HCT116 (cell line): ENCODE data around the gene UBE4A. TPM values are rescaled to one million over a fixed set of nuclear protein-coding genes. Genes with fewer than 3 reads are reported as not detected.

Experiments
- ATAC-seq: fragments of 200-7000 bp; cut with Tn5 transposase; 2 replicates; pipeline ENCODE4 v1.9.1; 2020; ENCODE audit warnings: mild to moderate bottlenecking, moderate library complexity
- BruUV-seq: library from RNA; stranded (reverse); fragments of 400-500 nt; replicated peaks from 2 replicates; lab custom pipeline; 2021; lab: Mats Ljungman, UMichigan
- CTCF ChIA-PET: fragments of 300-600 bp; sonication (Branson Sonifier 250); formaldehyde crosslinking; loops from one replicate; lab custom pipeline; 2021; ENCODE audit warnings: antibody characterized with exemption; lab: Charles Lee
- POLR2A ChIA-PET: fragments of 300-600, 350-600 bp; sonication (Branson Sonifier 250); formaldehyde crosslinking; loops from one replicate; lab custom pipeline; 2021; ENCODE audit warnings: antibody characterized with exemption; lab: Charles Lee
- RAD21 ChIA-PET, 2 experiments: fragments of 300-600 bp; sonication (Branson Sonifier 250); formaldehyde crosslinking; loops; one replicate each; lab custom pipeline; 2023; ENCODE audit warnings: low total read pairs in 2 of 2; ENCODE audit not compliant: uncharacterized antibody in 2 of 2, unreplicated experiment in 2 of 2, low non-redundant PET in 1 of 2; lab: Charles Lee
- DNase-seq: peaks from one replicate; pipeline ENCODE4 v3.0.0-alpha.2; 2010; ENCODE audit warnings: low read depth, low spot score
- H2AFZ ChIP-seq: fragments of 200-600 bp; shearing (Covaris generic), sonication (generic); 2 replicates; pipeline ENCODE4 v1.6.1; 2017; ENCODE audit warnings: low read depth, mixed run types, mixed read lengths, antibody characterized with exemption, low read length; ENCODE audit not compliant: poor library complexity, severe bottlenecking
- H3K27ac ChIP-seq: 2 replicates; pipeline ENCODE4 v1.5.1; 2012; ENCODE audit warnings: low read depth, low read length
- H3K27me3 ChIP-seq: fragments of 200-600 bp; sonication (generic); 2 replicates; pipeline ENCODE4 v1.6.1; 2016; ENCODE audit warnings: mixed run types, low read length, mixed read lengths; ENCODE audit not compliant: insufficient read depth
- H3K36me3 ChIP-seq, 2 experiments: fragments of 200-500 bp in 1 of 2; fragments of 200-600 bp in 1 of 2; sonication (Bioruptor generic) in 1 of 2; sonication (generic) in 1 of 2; 2 replicates each; pipeline versions ENCODE4 v1.5.1 to v1.6.1; 2014 to 2016; ENCODE audit warnings: low read length in 2 of 2, inconsistent platforms in 1 of 2, mixed read lengths in 1 of 2, mixed run types in 1 of 2; ENCODE audit not compliant: insufficient read depth in 2 of 2, control insufficient read depth in 1 of 2
- H3K4me1 ChIP-seq, 2 experiments: fragments of 200-600 bp in 1 of 2; sonication (generic) in 1 of 2; 2 replicates each; pipeline versions ENCODE4 v1.5.1 to v1.6.1; 2012 to 2017; ENCODE audit warnings: low read length in 2 of 2, inconsistent platforms in 1 of 2, mild to moderate bottlenecking in 1 of 2, mixed read lengths in 1 of 2, mixed run types in 1 of 2, moderate library complexity in 1 of 2; ENCODE audit not compliant: insufficient read depth in 2 of 2, control insufficient read depth in 1 of 2
- H3K4me2 ChIP-seq: fragments of 200-600 bp; sonication (generic); 2 replicates; pipeline ENCODE4 v1.6.1; 2017; ENCODE audit warnings: mixed run types, low read length, mixed read lengths
- H3K4me3 ChIP-seq, 2 experiments: fragments of 200-600 bp in 1 of 2; sonication (generic) in 1 of 2; replicated peaks in 1 of 2; 2 replicates each; pipeline ENCODE4 v1.5.1; 2011 to 2016; ENCODE audit warnings: low read length in 2 of 2, control low read depth in 1 of 2, low read depth in 1 of 2, mild to moderate bottlenecking in 1 of 2, mixed read lengths in 1 of 2, mixed run types in 1 of 2
- H3K79me2 ChIP-seq: fragments of 200-600 bp; sonication (generic); 2 replicates; pipeline ENCODE4 v1.6.1; 2017; ENCODE audit warnings: mild to moderate bottlenecking, mixed run types, low read length, moderate library complexity, mixed read lengths; ENCODE audit not compliant: insufficient read depth
- H3K9ac ChIP-seq: fragments of 200-600 bp; sonication (generic); 2 replicates; pipeline ENCODE4 v1.6.1; 2016; ENCODE audit warnings: low read length, mixed read lengths
- H3K9me2 ChIP-seq: fragments of 200-600 bp; sonication (generic), shearing (Covaris generic); 2 replicates; pipeline ENCODE4 v1.6.1; 2017; ENCODE audit warnings: mixed run types, mild to moderate bottlenecking, moderate library complexity; ENCODE audit not compliant: insufficient read depth
- H3K9me3 ChIP-seq, 2 experiments: fragments of 200-500 bp in 1 of 2; fragments of 200-600 bp in 1 of 2; sonication (Bioruptor generic) in 1 of 2; sonication (generic) in 1 of 2; 2 replicates each; pipeline ENCODE4 v1.6.1; 2014 to 2017; ENCODE audit warnings: low read length in 2 of 2, mixed read lengths in 2 of 2, inconsistent platforms in 1 of 2, low read depth in 1 of 2, mild to moderate bottlenecking in 1 of 2, mixed run types in 1 of 2, moderate library complexity in 1 of 2; ENCODE audit not compliant: control insufficient read depth in 1 of 2, insufficient read depth in 1 of 2
- H4K20me1 ChIP-seq: fragments of 200-600 bp; sonication (generic), shearing (Covaris generic); 2 replicates; pipeline ENCODE4 v1.6.1; 2017; ENCODE audit warnings: mixed run types, mild to moderate bottlenecking, moderate library complexity; ENCODE audit not compliant: insufficient read depth
- ATF3 ChIP-seq: IDR thresholded peaks from 2 replicates; pipeline ENCODE4 v1.6.1; 2012
- CBX3 ChIP-seq: IDR thresholded peaks from 2 replicates; pipeline ENCODE4 v1.6.1; 2012; ENCODE audit warnings: low read depth
- CEBPB ChIP-seq: IDR thresholded peaks from 2 replicates; pipeline ENCODE4 v1.6.1; 2012; ENCODE audit warnings: low read depth
- EGR1 ChIP-seq: IDR thresholded peaks from 2 replicates; pipeline ENCODE4 v1.6.1; 2012; ENCODE audit warnings: low read depth
- ELF1 ChIP-seq: IDR thresholded peaks from 2 replicates; pipeline ENCODE4 v1.6.1; 2012; ENCODE audit warnings: low read depth, borderline replicate concordance
- EZH2 ChIP-seq: fragments of 200-600 bp; sonication (generic); IDR thresholded peaks from 2 replicates; pipeline ENCODE4 v1.6.1; 2017; ENCODE audit warnings: antibody characterized with exemption, mixed run types
- EZH2phosphoT487 ChIP-seq: fragments of 200-600 bp; IDR thresholded peaks from 2 replicates; pipeline ENCODE4 v1.6.1; 2018; ENCODE audit warnings: antibody characterized with exemption, borderline replicate concordance
- FOSL1 ChIP-seq: IDR thresholded peaks from 2 replicates; pipeline ENCODE4 v1.6.1; 2012; ENCODE audit warnings: low read depth
- JUND ChIP-seq: IDR thresholded peaks from 2 replicates; pipeline ENCODE4 v1.6.1; 2012
- MAX ChIP-seq: IDR thresholded peaks from 2 replicates; pipeline ENCODE4 v1.6.1; 2012
- POLR2A ChIP-seq: IDR thresholded peaks from 2 replicates; pipeline ENCODE4 v1.7.0; 2011; ENCODE audit warnings: borderline replicate concordance; ENCODE audit not compliant: insufficient read depth, insufficient read length; ENCODE audit errors: extremely low read depth
- POLR2AphosphoS5 ChIP-seq: IDR thresholded peaks from 2 replicates; pipeline ENCODE4 v1.6.1; 2011; ENCODE audit warnings: mild to moderate bottlenecking, low read depth, low read length, moderate library complexity
- SIN3A ChIP-seq: IDR thresholded peaks from 2 replicates; pipeline ENCODE4 v1.6.1; 2012; ENCODE audit warnings: low read depth
- SP1 ChIP-seq: IDR thresholded peaks from 2 replicates; pipeline ENCODE4 v1.6.1; 2012; ENCODE audit warnings: low read depth
- SRF ChIP-seq: IDR thresholded peaks from 2 replicates; pipeline ENCODE4 v1.6.1; 2012; ENCODE audit warnings: low read depth
- TCF7L2 ChIP-seq: IDR thresholded peaks from 2 replicates; pipeline ENCODE4 v1.7.0; 2011; ENCODE audit warnings: borderline replicate concordance, inconsistent platforms; ENCODE audit not compliant: insufficient read depth, insufficient read length; ENCODE audit errors: extremely low read depth
- YY1 ChIP-seq: IDR thresholded peaks from 2 replicates; pipeline ENCODE4 v1.6.1; 2011; ENCODE audit warnings: low read length, low read depth, moderate library complexity, mild to moderate bottlenecking; ENCODE audit not compliant: insufficient replicate concordance; ENCODE audit errors: extremely low read depth
- ZBTB33 ChIP-seq: IDR thresholded peaks from 2 replicates; pipeline ENCODE4 v1.6.1; 2011; ENCODE audit warnings: mild to moderate bottlenecking, low read length, moderate library complexity; ENCODE audit not compliant: insufficient replicate concordance; ENCODE audit errors: extremely low read depth
- ZFX ChIP-seq: fragments of 450-650 bp; IDR thresholded peaks from 2 replicates; pipeline ENCODE4 v1.6.1; 2017
- ZNF274 ChIP-seq: fragments of 200-500 bp; sonication (Bioruptor generic); IDR thresholded peaks from 2 replicates; pipeline ENCODE4 v1.6.1; 2014; ENCODE audit warnings: mild to moderate bottlenecking, low read depth, low read length, inconsistent platforms
- intact Hi-C: fragments of 100-400 bp; cut with micrococcal nuclease; formaldehyde crosslinking; loops from 2 replicates; pipeline ENCODE4 v1.10.0; 2022
- total RNA-seq: library from RNA; stranded (reverse); gene quantifications from one replicate; pipeline ENCODE4 v1.2.1, GENCODE V29; 2021; ENCODE audit not compliant: unreplicated experiment

UBE4A gene
- total RNA-seq, 1 experiment from 2014 or later = 49.9 TPM

- no peaks in the 10 kb centered on the region for H3K9me2 ChIP-seq
- ATAC-seq (no peak), DNase-seq (no peak)
- RAD21 ChIA-PET = no interaction called here
- no peak overlapping the region for H3K9ac ChIP-seq
- H3K27ac ChIP-seq = no peak overlapping the region
- TF ChIP-seq TCF7L2 = no peak
- TF ChIP-seq SIN3A = no peak
- TF ChIP-seq EZH2 = no peak
- no peak for TF ChIP-seq POLR2A
- no peak for TF ChIP-seq ELF1
- TF ChIP-seq MAX = no peak
- TF ChIP-seq ZNF274 = no peak
- no peak overlapping the region for H3K4me2 ChIP-seq
- no peaks in the 10 kb centered on the region for H3K9me3 ChIP-seq
- no TSS peak for BruUV-seq
- CTCF ChIA-PET = no interaction called here
- no peaks in the 10 kb centered on the region for H3K27me3 ChIP-seq
- H3K4me3 ChIP-seq = no peak overlapping the region
- no peak overlapping the region for H2AFZ ChIP-seq
- H3K79me2 ChIP-seq = peaks cover 81% of the 10 kb centered on the region
- intact Hi-C loops = no loop called here
- POLR2A ChIA-PET = no interaction called here
- H3K4me1 ChIP-seq = peaks cover 14 to 33% of the 10 kb centered on the region in 2 experiments
- H4K20me1 ChIP-seq = peaks cover 22% of the 10 kb centered on the region
- no peaks in the 10 kb centered on the region for H3K36me3 ChIP-seq
Measured at GRCh38 chr11:118439646-118440045, 80.2 kb downstream of the UBE4A start.

- peaks cover 10 to 26% of the 10 kb centered on the region in 2 experiments for H3K4me1 ChIP-seq
- no peak overlapping the region for H3K27ac ChIP-seq
- no TSS peak for BruUV-seq
- H4K20me1 ChIP-seq = peaks cover 22% of the 10 kb centered on the region
- ChIA-PET CTCF (no interaction called here), POLR2A (interaction anchor here (0.5 kb wide), 1 partner anchor 14 kb away, joined by 3 read pairs; no protein-coding TSS in a partner anchor), RAD21 (no interaction called here)
- no peaks in the 10 kb centered on the region for H3K9me2 ChIP-seq
- H3K4me2 ChIP-seq = peak overlapping the region; percentile 18; the same call in 1 of the 2 replicates
- ATAC-seq = no peak
- no peak for DNase-seq
- H3K79me2 ChIP-seq = peaks cover 97% of the 10 kb centered on the region
- H3K27me3 ChIP-seq = no peaks in the 10 kb centered on the region
- H2AFZ ChIP-seq = no peak overlapping the region
- no peaks in the 10 kb centered on the region for H3K9me3 ChIP-seq
- H3K4me3 ChIP-seq = no peak overlapping the region
- intact Hi-C loops = no loop called here
- no peaks in the 10 kb centered on the region for H3K36me3 ChIP-seq
- H3K9ac ChIP-seq = no peak overlapping the region
- TF ChIP-seq YY1 (no peak), ELF1 (no peak), POLR2AphosphoS5 (no peak), JUND (no peak), ZNF274 (no peak), MAX (no peak), SRF (no peak), SIN3A (no peak), CBX3 (no peak), FOSL1 (no peak), ZFX (no peak), ZBTB33 (no peak), POLR2A (no peak), SP1 (no peak), EZH2phosphoT487 (no peak), EGR1 (no peak), ATF3 (no peak), CEBPB (no peak)
Measured at GRCh38 chr11:118441770-118442275, 82.4 kb downstream of the UBE4A start.
